Measurements from ENCODE around the gene MCM3AP. TPM values are rescaled to one million over a fixed set of nuclear protein-coding genes. Genes with fewer than 3 reads are reported as not detected.

Gene MCM3AP
- total RNA-seq, 1 experiment from 2014 or later = 128 TPM

DNA sequence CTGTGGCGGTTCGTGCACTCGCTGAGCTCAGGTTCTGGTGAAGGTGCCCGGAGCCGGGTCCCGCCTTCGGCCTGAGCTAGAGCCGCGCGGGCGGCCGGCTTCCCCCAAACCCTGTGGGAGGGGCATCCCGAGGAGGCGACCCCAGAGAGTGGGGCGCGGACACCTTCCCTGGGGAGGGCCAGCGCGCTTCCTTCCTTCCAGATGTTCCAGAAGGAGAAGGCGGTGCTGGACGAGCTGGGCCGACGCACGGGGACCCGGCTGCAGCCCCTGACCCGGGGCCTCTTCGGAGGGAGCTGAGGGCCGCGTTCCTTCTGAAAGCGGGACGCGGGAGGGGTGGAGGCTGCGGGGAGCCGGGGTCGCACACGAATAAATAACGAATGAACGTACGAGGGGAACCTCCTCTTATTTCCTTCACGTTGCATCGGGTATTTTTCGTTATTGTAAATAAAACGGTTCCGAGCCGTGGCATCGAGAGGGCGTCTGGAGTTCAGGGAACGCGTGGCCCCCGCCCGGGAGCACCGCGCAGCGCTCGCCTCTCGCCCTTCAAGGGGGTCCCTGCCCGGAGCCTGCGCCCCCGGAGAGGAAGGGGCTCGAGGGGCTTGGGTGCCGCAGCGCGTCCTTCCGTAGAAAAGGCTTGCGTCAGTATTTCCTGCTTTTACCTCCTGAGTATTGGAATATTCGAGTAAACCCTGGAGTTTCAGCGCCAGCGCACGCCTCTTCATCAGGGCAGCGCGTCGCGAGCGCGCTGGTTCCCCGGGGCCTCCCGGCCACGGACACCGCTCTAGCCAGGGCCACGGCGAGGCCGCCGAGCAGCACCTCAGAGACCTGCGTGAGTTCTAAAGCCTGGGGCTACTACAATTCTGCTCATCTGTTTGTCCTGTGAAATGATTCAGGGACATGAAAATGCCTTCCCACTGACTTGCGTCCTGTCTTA lies 12.2 kb upstream of the MCM3AP start:
- Mint-ChIP-seq H3K4me1 (ENCODE audit: insufficient read depth, unreplicated experiment) (peaks cover 8% of the 10 kb centered on the region), H3K36me3 (ENCODE audit: insufficient read depth, unreplicated experiment) (peaks cover 14% of the 10 kb centered on the region), H3K9me3 (ENCODE audit: unreplicated experiment) (no peaks in the 10 kb centered on the region), H3K27ac (ENCODE audit: low read depth, unreplicated experiment) (no peak overlapping the region), H3K27me3 (ENCODE audit: insufficient read depth, unreplicated experiment) (no peaks in the 10 kb centered on the region), H3K4me3 (ENCODE audit: unreplicated experiment) (no peak overlapping the region)
- TF ChIP-seq, protein P1, sequence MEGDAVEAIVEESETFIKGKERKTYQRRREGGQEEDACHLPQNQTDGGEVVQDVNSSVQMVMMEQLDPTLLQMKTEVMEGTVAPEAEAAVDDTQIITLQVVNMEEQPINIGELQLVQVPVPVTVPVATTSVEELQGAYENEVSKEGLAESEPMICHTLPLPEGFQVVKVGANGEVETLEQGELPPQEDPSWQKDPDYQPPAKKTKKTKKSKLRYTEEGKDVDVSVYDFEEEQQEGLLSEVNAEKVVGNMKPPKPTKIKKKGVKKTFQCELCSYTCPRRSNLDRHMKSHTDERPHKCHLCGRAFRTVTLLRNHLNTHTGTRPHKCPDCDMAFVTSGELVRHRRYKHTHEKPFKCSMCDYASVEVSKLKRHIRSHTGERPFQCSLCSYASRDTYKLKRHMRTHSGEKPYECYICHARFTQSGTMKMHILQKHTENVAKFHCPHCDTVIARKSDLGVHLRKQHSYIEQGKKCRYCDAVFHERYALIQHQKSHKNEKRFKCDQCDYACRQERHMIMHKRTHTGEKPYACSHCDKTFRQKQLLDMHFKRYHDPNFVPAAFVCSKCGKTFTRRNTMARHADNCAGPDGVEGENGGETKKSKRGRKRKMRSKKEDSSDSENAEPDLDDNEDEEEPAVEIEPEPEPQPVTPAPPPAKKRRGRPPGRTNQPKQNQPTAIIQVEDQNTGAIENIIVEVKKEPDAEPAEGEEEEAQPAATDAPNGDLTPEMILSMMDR (IDR thresholded peaks at IDR 0.05; ENCODE audit: unreplicated experiment) = no peak
- intact Hi-C loops (cut with micrococcal nuclease) = no loop called here
- POLR2A ChIA-PET = no interaction called here
- no peak for DNase-seq (ENCODE audit: unreplicated experiment)
- CTCF ChIA-PET = no interaction called here
- no TSS peak for BruUV-seq (replicated peaks)

DNA sequence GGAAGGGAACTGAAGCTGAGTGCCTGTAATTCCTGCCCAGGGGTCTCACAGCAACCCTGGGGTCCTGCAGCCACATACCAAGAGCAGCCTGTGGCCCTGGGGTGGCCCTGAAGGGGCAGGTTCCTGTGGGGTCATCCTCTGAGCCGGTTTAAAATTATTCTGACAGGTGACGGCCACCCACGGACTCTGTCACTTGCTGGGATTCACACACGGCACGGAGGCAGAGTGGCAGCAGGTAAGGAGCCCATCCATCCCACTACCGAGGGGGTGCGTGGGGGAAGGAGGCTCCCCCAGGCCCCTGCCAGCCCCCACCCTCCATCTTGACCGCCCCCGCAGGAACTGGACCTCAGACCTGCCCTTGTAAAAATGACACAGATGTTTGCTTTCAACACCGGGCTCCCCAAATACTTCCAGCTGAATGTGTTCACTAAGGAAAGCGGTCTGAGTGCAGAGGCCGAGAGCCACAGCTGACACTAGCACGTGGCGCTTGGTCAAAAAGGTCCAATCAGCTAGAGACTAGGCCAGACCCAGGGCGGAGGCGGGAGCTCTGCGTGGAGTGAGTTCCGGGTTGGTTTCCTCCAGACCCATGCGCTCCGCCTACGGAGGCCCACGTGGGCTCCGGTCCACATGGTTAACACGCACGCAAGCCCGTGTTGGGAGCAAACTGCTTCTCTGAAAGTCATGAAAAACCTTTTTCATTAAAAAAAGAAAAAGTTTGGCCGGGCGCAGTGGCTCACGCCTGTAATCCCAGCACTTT lies 10.8 kb upstream of the MCM3AP start:
- CTCF ChIA-PET = no interaction called here

DNA sequence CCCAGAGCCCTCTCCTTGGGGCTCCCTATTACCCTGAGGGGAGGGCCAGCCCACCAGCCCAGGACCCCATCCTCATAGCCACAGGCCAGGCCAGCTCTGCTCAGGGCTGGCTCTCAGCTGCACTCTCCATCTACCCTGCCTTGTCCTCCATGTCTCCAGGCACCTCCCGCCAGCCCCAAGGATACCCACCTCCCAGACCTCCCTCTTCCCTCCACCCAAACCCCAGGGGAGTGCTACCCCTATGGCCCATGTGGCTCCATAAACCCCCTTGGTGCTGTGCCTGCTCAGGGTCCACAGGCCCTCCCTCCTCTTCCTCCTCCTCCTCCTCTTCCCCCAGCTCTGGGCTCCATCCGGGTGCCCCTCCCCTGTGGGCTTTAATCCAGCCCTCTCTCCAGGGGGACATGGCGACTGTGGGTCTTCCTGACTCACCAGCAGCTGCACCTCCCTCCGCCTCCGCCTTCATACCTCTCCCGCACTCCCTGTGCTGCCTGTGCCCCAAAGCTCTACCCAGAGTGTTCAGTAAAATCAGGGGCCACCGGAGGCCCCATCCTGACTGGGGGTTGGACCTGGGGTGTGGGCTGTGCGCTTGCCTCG lies 9.9 kb upstream of the MCM3AP start:
- no peak overlapping the region for H3K4me3 Mint-ChIP-seq (ENCODE audit: unreplicated experiment)

More for the DNA sequence above, 10.8 kb upstream of the MCM3AP start:
- no peak for DNase-seq (ENCODE audit: unreplicated experiment)
- POLR2A ChIA-PET = interaction anchor here (0.8 kb wide), 1 partner anchor 27 kb away, joined by 4 read pairs; no protein-coding TSS in a partner anchor
- intact Hi-C loops (cut with micrococcal nuclease) = no loop called here
- no peaks in the 10 kb centered on the region for H3K27me3 Mint-ChIP-seq (ENCODE audit: insufficient read depth, unreplicated experiment)
- no peaks in the 10 kb centered on the region for H3K9me3 Mint-ChIP-seq (ENCODE audit: unreplicated experiment)
- H3K4me3 Mint-ChIP-seq (ENCODE audit: unreplicated experiment) = no peak overlapping the region
- peaks cover 19% of the 10 kb centered on the region for H3K36me3 Mint-ChIP-seq (ENCODE audit: insufficient read depth, unreplicated experiment)
- TF ChIP-seq, protein P1 (IDR thresholded peaks at IDR 0.05; ENCODE audit: unreplicated experiment) = no peak
- no peak overlapping the region for H3K27ac Mint-ChIP-seq (ENCODE audit: low read depth, unreplicated experiment)
- peaks cover 8% of the 10 kb centered on the region for H3K4me1 Mint-ChIP-seq (ENCODE audit: insufficient read depth, unreplicated experiment)
- no TSS peak for BruUV-seq (replicated peaks)

More for the DNA sequence above, 9.9 kb upstream of the MCM3AP start:
- Mint-ChIP-seq H3K27ac (ENCODE audit: low read depth, unreplicated experiment) (no peak overlapping the region), H3K36me3 (ENCODE audit: insufficient read depth, unreplicated experiment) (peaks cover 16% of the 10 kb centered on the region), H3K4me1 (ENCODE audit: insufficient read depth, unreplicated experiment) (peaks cover 8% of the 10 kb centered on the region), H3K27me3 (ENCODE audit: insufficient read depth, unreplicated experiment) (no peaks in the 10 kb centered on the region), H3K9me3 (ENCODE audit: unreplicated experiment) (no peaks in the 10 kb centered on the region)
- BruUV-seq (replicated peaks) = no TSS peak
- POLR2A ChIA-PET = interaction anchor here (0.6 to 0.8 kb wide), 2 partner anchors 28 to 183 kb away, joined by 3 to 4 read pairs; no protein-coding TSS in a partner anchor
- DNase-seq (ENCODE audit: unreplicated experiment) = no peak
- CTCF ChIA-PET = no interaction called here
- TF ChIP-seq, protein P1 (IDR thresholded peaks at IDR 0.05; ENCODE audit: unreplicated experiment) = no peak
- intact Hi-C loops (cut with micrococcal nuclease) = no loop called here
